GM20431 (cell line): ENCODE measurements around the gene NT5C2.
"Not testable (repeated sequence)": the region's sequence is repeated elsewhere in the genome, so short reads cannot be mapped to it uniquely, and the experiment has no call there.

Source experiments
- in situ Hi-C: fragments of 300-500 bp; cut with MseI, MboI; formaldehyde crosslinking; loops from one replicate; pipeline ENCODE4 v1.15.0; 2020; ENCODE audit warnings: low sequenced_read_pairs; ENCODE audit not compliant: unreplicated experiment

Gene NT5C2

DNA sequence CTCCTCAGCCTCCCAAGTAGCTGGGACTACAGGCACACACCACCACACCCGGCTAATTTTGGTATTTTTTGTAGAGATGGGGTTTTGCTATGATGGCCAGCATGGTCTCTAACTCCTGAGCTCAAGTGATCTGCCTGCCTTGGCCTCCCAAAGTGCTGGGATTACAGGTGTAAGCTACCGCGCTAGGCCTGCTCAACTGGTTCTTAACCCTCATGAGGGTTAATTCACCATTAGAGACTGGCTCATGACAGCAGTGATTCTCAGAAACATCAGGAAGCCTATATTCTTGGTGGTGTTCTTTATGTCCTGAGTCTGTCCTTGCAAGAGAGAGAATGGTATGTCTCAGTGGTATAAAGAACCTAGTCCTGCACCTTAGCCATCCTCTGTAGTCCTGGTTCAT lies 10.4 kb upstream of the NT5C2 start:
- in situ Hi-C loops: no loop called here

GRCh38 chr10:103202319-103202718 lies 9.2 kb upstream of the NT5C2 start:
- in situ Hi-C loops: no loop called here

DNA sequence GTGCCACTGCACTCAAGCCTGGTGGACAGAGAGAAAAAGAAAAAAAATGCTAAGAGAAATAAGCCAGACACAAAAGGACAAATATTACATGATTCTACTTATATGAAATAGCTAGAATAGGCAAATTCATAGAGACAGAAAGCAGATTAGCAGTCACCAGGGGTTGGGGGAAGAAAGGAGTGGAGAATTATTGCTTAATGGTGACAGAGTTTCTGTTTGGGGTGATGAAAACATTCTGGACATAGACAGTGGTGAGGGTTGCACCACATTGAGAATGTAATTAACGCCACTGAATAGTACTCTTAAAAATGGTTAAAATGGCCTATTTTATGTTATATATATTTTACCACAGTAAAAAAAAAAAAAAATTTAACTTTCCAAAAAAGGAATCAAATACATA lies 6.4 kb upstream of the NT5C2 start:
- in situ Hi-C loops: no loop called here

- in situ Hi-C loops: no loop called here
These were observed 5.6 kb upstream of the NT5C2 start for GRCh38 chr10:103198648-103199047.

GRCh38 chr10:103197903-103198302 lies 4.8 kb upstream of the NT5C2 start:
- in situ Hi-C loops: no loop called here

DNA sequence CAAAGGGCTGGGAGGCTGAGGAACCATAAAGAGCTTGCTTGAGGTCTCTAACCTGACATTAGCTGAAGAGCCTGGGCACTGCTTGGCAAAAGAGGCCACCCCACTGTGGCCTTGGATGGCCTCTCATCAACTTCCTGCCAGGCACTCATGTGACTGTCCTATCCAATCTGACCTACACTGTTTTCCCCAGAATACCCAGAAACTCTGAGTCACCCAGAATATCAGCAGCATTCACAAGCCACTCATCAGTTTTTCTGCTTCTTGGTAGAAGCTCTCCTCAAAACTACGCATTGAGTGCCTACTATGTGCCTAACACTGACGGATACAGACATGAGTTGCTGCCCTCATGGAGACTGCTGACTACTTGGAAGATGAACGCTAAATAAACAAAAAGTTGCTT lies 4.1 kb upstream of the NT5C2 start:
- in situ Hi-C loops: no loop called here

DNA sequence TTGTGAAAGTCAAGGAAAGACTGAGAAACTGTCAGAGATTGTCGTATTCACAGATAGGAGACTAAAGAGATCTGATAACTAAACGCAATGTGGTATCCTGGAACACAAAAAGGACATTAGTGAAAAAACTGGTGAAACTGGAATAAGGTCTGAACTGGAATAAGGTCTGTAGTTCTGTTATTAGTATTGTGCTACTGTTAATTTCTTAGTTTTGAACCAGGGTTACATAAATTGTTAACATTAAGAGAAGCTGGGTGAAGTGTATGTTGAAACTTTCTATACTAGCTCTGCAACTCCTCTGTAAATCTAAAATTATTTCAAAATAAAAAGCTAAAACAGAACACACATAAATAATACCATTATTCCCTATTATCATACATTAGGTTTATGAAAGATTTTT lies 3.4 kb upstream of the NT5C2 start:
- in situ Hi-C loops: no loop called here

GRCh38 chr10:103193820-103194529 lies 903 bp upstream of the NT5C2 start:
- in situ Hi-C loops: no loop called here

GRCh38 chr10:103192451-103193106 lies 493 bp downstream of the NT5C2 start:
- in situ Hi-C loops: no loop called here

- in situ Hi-C loops: no loop called here
These were observed 1.0 kb downstream of the NT5C2 start for GRCh38 chr10:103192089-103192450.

DNA sequence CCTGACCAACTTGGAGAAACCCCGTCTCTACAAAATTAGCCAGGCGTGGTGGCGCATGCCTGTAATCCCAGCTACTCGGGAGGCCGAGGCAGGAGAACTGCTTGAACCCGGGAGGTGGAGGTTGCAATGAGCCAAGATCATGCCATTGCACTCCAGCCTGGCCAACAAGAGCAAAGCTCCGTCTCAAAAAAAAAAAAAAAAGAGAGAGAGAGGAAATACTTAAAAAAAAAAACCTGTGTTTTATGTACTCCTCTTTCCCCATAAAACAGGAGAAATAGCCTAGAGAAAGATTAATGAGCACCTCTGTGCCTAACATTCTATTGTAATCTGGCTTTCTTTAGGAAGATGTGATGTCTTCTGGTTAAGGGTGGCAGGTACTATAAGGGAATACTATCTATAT lies 1.9 kb downstream of the NT5C2 start:
- in situ Hi-C loops: not testable (repeated sequence)

GRCh38 chr10:103188853-103189252 lies 4.2 kb downstream of the NT5C2 start:
- in situ Hi-C loops: no loop called here

GRCh38 chr10:103186128-103186527 lies 6.9 kb downstream of the NT5C2 start:
- in situ Hi-C loops: no loop called here

GRCh38 chr10:103184615-103185014 lies 8.5 kb downstream of the NT5C2 start:
- in situ Hi-C loops: no loop called here

DNA sequence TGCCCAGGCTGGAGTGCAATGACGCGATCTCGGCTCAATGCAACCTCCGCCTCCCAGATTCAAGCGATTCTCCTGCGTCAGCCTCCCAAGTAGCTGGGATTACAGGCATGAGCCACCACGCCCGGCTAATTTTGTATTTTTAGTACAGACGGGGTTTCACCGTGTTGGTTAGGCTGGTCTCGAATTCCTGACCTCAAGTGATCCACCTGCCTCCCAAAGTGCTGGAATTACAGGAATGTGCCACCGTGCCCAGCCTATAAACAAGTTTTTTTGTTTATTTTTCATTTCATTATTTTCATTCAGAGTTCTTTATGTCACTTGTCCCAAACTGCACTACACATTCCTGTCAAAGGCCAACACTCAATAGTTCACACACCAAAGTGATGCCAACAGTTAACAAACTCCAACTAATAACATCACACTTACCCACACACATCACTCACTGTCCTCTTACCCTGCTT lies 9.1 kb downstream of the NT5C2 start:
- in situ Hi-C loops: not testable (repeated sequence)

- in situ Hi-C loops: no loop called here
These were observed 11.8 kb downstream of the NT5C2 start for GRCh38 chr10:103181244-103181643.

- in situ Hi-C loops: no loop called here
These were observed 12.6 kb downstream of the NT5C2 start for GRCh38 chr10:103180491-103180890.

DNA sequence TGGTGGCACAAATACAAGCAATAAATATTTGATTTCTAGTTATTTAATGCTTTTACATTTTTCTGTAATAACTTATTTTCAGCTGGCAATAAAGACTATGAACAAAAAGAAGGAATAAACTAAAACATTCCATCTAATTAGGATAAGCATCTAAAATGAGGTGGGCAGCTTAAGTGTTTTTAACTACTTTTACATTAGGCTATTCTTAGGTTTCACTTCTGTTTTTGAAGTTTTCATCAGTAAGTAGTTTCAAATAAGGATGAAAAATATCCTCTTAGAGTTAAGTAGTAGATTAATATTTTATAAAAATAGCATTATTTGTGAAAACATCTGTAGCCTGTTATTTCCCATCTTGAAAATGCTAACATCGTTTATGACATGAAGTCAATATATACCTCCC lies 15.9 kb downstream of the NT5C2 start:
- in situ Hi-C loops: no loop called here

- in situ Hi-C loops: no loop called here
These were observed 17.3 kb downstream of the NT5C2 start for GRCh38 chr10:103175580-103176285.

- in situ Hi-C loops: not testable (repeated sequence)
These were observed 18.7 kb downstream of the NT5C2 start for GRCh38 chr10:103174324-103174723.

DNA sequence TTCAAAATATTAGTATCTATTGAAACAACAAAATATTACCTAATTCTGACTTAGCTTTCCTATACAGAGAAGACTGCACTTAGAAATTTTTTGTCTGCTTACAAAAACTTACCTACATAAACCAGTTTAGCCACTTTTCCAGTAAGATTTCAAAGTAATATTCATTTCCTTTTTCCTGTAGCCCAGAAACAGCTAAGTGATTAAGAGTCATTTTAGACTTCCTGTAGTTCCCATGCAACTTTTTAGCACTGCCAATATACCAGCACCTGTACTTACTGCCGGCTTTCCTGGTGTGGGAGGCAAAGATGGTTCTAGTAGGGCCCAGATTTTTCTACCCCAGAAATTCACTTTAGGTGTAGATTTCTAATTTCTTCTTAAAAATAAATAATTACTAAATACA lies 21.8 kb downstream of the NT5C2 start:
- in situ Hi-C loops: no loop called here
